ENCODE measurements around the gene IMPDH2. TPM values are rescaled to one million over a fixed set of nuclear protein-coding genes. Genes with fewer than 3 reads are reported as not detected.
"Not testable (repeated sequence)": the region's sequence is repeated elsewhere in the genome, so short reads cannot be mapped to it uniquely, and the experiment has no call there.

The IMPDH2 gene
- polyA plus RNA-seq, 3 donors from 2014 or later, result 44.8 to 52.6 (median 52.0) TPM

DNA sequence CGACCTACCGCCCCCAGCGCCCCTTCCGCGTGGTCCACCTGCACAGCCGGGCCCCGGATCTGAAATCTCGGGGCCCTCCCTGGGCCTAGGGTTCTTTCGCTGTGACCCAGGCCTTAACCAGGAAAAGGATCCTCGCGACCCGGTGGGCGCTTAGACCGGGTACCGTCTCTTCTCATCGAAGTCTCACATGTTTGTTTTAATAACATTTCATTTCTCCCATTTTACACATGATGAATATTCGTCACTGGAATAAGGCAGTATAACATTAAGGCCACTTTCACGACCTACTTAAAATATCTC lies 10.5 kb downstream of the IMPDH2 start:
- no peaks in the 10 kb centered on the region for H3K9me3 Mint-ChIP-seq
- peaks cover 6 to 13% (median 6%) of the 10 kb centered on the region in 3 donors for H3K27me3 Mint-ChIP-seq (ENCODE audit: low read depth in 3 of 3)
- peaks cover 39 to 43% of the 10 kb centered on the region in 2 donors for H3K4me1 Mint-ChIP-seq
- H3K27ac Mint-ChIP-seq, result peak overlapping the region; percentile 79 to 93 (median 91)
- DNase-seq, result no peak
- H3K36me3 Mint-ChIP-seq, result peaks cover 0 to 5% (median 3%) of the 10 kb centered on the region in 3 donors
- H3K4me3 Mint-ChIP-seq, result peak overlapping the region; percentile 89 to 97 (median 91)

DNA sequence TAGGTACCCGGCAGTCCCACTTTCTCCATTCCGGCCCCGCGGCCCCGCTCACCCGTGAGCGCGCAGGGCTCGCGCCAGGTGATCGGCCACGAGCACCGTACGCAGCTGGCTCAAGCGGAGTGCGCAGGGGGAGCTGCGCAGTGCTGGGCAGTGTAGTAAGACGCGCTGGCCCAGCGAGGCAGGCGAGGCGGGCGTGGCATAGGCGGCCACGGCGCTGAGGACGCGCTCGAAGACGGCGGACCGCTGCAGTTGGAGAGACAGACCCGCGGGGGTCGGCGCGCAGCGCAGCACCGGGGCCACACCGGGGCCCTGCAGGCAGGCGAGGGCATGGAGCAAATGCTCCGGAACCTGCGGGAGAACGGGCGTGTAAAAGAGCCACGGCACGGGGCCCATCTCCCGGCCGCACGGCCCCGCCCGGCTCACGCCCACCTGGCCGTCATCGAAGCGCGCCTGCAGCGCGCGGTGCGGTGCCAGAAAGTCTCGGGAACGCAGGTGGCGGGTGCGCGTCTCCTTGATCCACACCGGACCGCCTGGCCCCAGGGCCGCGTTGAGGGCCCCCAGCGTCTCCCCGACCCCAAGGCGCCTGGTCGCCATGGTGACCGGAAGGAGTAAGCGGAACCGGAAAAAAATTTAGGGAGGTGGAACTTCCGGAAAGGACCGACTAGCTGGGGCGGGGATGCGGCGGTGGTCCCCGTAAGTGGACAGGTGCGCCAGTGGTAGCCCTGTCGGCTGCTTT lies 11.1 kb downstream of the IMPDH2 start, which contains the start of gene DALRD3:
TSS of gene DALRD3 (minus strand) at position 610 of the 736 bp plus-strand sequence. CDS start at position 594, 16 bp downstream.
- peaks cover 36 to 40% of the 10 kb centered on the region in 2 donors for H3K4me1 Mint-ChIP-seq
- DNase-seq, result peak; percentile 70 to 71 (median 70)
- H3K9me3 Mint-ChIP-seq, result no peaks in the 10 kb centered on the region

DNA sequence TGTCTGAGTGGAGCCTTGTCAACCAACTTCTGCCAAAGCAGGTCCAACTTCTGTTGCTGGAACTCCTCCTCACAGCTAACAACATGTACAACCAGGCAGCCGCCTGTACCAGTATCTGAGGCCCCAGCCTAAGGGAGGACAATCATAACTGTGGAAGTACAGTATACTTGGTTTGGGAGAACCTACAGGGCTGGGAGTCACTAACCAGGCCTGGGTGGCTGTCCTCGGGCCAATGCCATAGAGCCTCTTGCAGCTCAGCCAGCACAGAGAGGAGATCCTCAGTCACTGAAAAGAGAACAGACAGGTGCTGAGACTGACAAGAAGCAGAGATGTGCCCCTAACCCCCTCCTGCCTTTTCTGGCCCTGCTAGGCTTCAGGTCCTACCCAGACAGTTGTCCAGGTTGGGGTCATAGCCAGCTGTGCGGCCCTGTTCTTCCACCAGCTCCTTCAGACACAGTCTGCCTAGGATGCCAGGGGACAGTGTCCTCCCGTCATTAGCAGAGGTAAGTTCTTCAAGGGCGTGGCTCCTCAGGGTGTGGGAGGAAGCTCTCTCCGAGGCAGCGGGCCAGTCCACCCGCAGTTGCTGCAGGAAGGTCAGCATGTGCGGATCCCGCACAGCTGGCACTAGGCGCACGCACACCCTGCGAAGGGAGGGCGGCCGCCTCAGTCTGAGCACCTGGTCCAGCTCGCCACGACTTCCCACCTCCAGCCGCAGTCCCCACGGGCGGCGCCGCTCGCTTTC lies 11.8 kb downstream of the IMPDH2 start:
- no peak for DNase-seq
- Mint-ChIP-seq H3K9me3 (no peaks in the 10 kb centered on the region), H3K27ac (peak overlapping the region in 5 of 6 donors; percentile 40 to 71 (median 58)), H3K27me3 (ENCODE audit: low read depth in 3 of 3) (peaks cover 4 to 11% (median 6%) of the 10 kb centered on the region in 3 donors), H3K4me1 (peaks cover 32 to 33% of the 10 kb centered on the region in 2 donors), H3K36me3 (peaks cover 0 to 5% (median 3%) of the 10 kb centered on the region in 3 donors), H3K4me3 (peak overlapping the region; percentile 74 to 97 (median 89))

More for the DNA sequence above, 11.1 kb downstream of the IMPDH2 start, which contains the start of gene DALRD3:
- Mint-ChIP-seq H3K4me3 (peak within 1 kb of the TSS; percentile 89 to 97 (median 91)), H3K27ac (peak within 1 kb of the TSS; percentile 79 to 93 (median 91)), H3K36me3 (peaks cover 0 to 5% (median 3%) of the 10 kb centered on the region in 3 donors), H3K27me3 (ENCODE audit: low read depth in 3 of 3) (peaks cover 5 to 13% (median 6%) of the 10 kb centered on the region in 3 donors)

DNA sequence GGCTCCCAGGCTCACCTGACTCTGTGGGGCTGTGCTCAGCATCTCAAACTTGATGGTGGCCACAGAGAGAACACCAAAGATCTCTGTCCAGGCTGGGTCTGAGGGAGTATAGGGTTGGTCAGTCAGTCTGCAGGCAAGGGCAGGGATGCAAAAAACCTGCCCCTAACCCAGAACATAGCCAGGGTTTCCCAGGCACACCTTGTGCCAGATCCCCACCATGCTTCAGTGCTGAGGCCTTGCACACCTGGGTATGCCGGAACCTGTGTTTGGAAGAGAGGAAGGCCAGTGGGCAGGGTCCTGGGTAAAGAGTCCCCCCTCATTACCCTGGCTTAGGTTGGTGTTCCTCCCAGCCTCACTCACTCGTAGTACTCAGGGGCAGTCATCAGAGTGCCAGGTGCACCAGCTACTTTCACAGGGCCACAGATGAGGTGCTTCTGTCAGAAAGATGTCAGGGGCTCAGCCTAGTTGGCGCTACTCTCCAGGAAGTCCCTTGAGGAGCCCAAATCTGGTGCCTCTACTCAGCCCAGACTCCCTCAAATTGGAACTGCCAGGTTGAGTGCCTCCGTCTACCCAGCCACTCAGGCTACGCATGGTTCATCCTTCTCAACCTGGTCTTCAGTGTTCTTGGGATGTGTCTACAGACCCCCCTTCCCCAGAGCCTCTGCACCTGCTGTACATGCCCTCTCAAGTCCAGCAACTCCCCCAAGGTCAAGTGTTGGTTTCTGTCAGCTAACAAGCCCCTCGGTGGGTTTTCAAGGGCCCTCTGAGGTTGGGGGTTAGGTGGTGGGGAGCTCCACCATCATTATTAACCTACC lies 12.6 kb downstream of the IMPDH2 start:
- H3K4me3 Mint-ChIP-seq, result peak overlapping the region in 4 of 5 donors; percentile 74 to 97 (median 84)
- H3K4me1 Mint-ChIP-seq, result peaks cover 37 to 38% of the 10 kb centered on the region in 2 donors
- no peaks in the 10 kb centered on the region for H3K9me3 Mint-ChIP-seq
- no peak for DNase-seq
- peaks cover 0 to 5% (median 3%) of the 10 kb centered on the region in 3 donors for H3K36me3 Mint-ChIP-seq
- peaks cover 4 to 9% (median 7%) of the 10 kb centered on the region in 3 donors for H3K27me3 Mint-ChIP-seq (ENCODE audit: low read depth in 3 of 3)
- peak overlapping the region in 2 of 6 donors; percentile 7 to 43 for H3K27ac Mint-ChIP-seq

DNA sequence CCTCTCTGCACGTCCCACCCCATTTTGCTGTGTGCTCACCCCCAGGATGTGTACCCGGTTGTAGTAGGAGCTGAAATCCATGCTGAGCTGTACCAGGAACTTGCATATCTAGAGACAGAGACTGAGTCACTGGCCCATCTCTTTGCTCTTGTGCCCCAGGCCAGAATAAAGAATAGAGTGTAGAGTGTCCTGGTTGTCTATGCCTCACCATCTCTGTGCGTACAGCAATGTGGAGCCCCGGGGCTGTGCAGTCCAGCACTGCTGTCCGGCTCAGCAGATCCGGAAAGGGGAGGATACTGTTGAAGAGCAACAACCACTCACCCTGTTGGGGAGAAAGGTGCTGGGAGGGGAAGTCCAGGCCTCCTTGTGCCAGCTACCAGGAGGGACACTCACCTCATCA lies 13.4 kb downstream of the IMPDH2 start:
- peaks cover 0 to 5% (median 4%) of the 10 kb centered on the region in 3 donors for H3K27me3 Mint-ChIP-seq (ENCODE audit: low read depth in 3 of 3)
- H3K27ac Mint-ChIP-seq, result no peak overlapping the region
- H3K4me1 Mint-ChIP-seq, result peaks cover 32 to 33% of the 10 kb centered on the region in 2 donors
- DNase-seq, result no peak
- peak overlapping the region in 4 of 5 donors; percentile 29 to 97 (median 47) for H3K4me3 Mint-ChIP-seq
- H3K36me3 Mint-ChIP-seq, result peaks cover 0 to 5% (median 3%) of the 10 kb centered on the region in 3 donors
- no peaks in the 10 kb centered on the region for H3K9me3 Mint-ChIP-seq

DNA sequence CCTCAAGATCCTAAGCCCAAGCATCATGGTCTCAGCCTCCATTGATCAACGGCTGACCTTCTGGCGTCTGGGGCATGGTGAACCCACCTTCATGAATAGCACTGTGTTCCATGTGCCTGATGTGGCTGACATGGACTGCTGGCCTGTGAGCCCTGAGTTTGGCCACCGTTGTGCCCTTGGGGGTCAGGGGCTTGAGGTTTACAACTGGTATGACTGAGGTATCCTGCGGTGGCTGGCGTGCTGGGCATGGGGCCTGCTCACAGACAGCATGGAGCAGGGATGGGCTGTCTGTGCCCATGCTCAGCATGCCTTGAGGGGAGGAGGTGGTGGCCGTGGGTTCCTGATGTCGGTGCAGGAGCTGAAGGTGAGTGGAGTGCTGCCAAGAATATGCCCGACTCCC lies 14.1 kb downstream of the IMPDH2 start:
- no peak for DNase-seq
- Mint-ChIP-seq H3K36me3 (peaks cover 0 to 5% (median 3%) of the 10 kb centered on the region in 3 donors), H3K27ac (peak overlapping the region in 1 of 6 donors; percentile 6), H3K4me1 (peaks cover 27 to 28% of the 10 kb centered on the region in 2 donors), H3K9me3 (no peaks in the 10 kb centered on the region), H3K4me3 (peak overlapping the region in 1 of 5 donors; percentile 6), H3K27me3 (ENCODE audit: low read depth in 3 of 3) (peaks cover 0 to 5% (median under 1%) of the 10 kb centered on the region in 3 donors)

DNA sequence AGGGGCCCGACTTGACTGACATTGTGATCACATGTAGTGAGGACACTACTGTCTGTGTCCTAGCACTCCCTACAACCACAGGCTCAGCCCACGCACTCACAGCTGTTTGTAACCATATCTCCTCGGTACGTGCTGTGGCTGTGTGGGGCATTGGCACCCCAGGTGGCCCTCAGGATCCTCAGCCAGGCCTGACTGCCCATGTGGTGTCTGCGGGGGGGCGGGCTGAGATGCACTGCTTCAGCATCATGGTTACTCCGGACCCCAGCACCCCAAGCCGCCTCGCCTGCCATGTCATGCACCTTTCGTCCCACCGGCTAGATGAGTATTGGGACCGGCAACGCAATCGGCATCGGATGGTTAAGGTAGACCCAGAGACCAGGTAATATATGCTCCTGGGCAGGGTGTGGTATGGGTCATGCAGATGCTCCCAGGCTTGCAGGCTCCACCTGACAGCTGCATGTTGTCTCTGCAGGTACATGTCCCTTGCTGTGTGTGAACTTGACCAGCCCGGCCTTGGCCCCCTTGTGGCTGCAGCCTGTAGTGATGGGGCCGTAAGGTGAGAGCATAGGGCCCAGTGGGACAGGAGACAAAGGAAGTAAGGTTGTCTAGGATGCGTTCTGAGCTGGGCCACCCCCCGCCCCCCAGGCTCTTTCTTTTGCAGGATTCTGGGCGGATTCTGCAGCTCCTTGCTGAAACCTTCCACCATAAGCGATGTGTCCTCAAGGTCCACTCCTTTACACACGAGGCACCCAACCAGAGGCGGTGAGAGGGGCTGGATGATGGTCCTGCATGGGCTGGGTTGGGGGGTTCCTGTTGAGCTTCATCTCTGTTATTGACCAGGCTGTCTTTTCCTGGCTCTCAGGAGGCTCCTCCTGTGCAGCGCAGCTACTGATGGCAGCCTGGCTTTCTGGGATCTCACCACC lies 15.2 kb downstream of the IMPDH2 start:
- H3K27me3 Mint-ChIP-seq (ENCODE audit: low read depth in 3 of 3), result peaks cover 0 to 5% (median 0%) of the 10 kb centered on the region in 3 donors
- DNase-seq, result peak in 2 of 3 donors; percentile 32 to 38
- H3K27ac Mint-ChIP-seq, result no peak overlapping the region
- peaks cover 23 to 27% of the 10 kb centered on the region in 2 donors for H3K4me1 Mint-ChIP-seq
- peaks cover 0 to 5% (median 3%) of the 10 kb centered on the region in 3 donors for H3K36me3 Mint-ChIP-seq
- H3K9me3 Mint-ChIP-seq, result no peaks in the 10 kb centered on the region
- H3K4me3 Mint-ChIP-seq, result no peak overlapping the region

DNA sequence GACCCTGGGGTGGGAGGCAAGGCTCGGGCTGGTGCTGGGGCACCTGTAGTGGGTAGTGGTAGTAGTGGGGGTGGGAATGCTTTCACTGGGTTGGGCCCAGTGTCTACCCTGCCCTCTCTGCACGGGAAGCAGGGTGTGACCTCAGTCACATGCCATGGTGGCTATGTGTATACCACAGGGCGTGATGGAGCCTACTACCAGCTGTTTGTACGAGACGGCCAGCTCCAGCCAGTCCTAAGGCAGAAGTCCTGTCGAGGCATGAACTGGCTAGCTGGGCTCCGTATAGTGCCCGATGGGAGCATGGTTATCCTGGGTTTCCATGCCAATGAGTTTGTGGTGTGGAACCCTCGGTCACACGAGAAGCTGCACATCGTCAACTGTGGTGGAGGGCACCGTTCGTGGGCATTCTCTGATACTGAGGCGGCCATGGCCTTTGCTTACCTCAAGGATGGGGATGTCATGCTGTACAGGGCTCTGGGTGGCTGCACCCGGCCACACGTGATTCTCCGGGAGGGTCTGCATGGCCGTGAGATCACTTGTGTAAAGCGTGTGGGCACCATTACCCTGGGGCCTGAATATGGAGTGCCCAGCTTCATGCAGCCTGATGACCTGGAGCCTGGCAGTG lies 16.0 kb downstream of the IMPDH2 start:
- Mint-ChIP-seq H3K4me3 (no peak overlapping the region), H3K36me3 (peaks cover 0 to 5% (median 3%) of the 10 kb centered on the region in 3 donors), H3K4me1 (peaks cover 23 to 28% of the 10 kb centered on the region in 2 donors), H3K27me3 (ENCODE audit: low read depth in 3 of 3) (peaks cover 0 to 5% (median 2%) of the 10 kb centered on the region in 3 donors), H3K27ac (no peak overlapping the region), H3K9me3 (no peaks in the 10 kb centered on the region)
- DNase-seq, result no peak

DNA sequence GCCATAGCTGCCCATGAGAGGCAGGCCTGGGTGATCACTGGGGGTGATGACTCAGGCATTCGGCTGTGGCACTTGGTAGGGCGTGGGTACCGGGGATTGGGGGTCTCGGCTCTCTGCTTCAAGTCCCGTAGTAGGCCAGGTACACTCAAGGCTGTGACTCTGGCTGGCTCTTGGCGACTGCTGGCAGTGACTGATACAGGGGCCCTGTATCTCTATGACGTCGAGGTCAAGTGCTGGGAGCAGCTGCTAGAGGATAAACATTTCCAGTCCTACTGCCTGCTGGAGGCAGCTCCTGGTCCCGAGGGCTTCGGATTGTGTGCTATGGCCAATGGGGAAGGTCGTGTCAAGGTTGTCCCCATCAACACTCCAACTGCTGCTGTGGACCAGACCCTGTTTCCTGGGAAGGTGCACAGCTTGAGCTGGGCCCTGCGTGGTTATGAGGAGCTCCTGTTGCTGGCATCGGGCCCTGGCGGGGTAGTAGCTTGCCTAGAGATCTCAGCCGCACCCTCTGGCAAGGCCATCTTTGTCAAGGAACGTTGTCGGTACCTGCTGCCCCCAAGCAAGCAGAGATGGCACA lies 16.7 kb downstream of the IMPDH2 start:
- Mint-ChIP-seq H3K27me3 (ENCODE audit: low read depth in 3 of 3) (peaks cover 0 to 5% (median 2%) of the 10 kb centered on the region in 3 donors), H3K36me3 (peaks cover 0 to 5% (median 3%) of the 10 kb centered on the region in 3 donors), H3K4me3 (no peak overlapping the region), H3K9me3 (no peaks in the 10 kb centered on the region), H3K27ac (no peak overlapping the region), H3K4me1 (peaks cover 24 to 33% of the 10 kb centered on the region in 2 donors)
- no peak for DNase-seq

DNA sequence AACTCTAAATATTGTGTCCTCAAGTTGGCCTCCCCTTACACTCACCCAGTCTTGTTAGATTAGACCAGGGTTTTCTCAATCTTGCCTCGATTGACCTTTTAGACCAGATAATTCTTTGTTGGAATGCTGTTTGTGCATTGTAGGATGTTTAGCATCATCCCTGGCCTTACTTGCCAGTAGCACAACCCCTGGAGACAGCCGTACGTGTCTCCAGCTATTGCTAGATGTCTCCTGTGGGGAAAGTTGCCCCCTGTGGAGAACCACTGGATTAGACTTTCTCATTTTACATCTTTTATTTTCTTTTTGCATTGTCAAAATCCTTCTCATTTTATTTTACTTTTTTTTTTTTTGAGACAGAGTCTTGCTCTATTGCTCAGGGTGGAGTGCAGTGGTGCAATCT lies 19.8 kb downstream of the IMPDH2 start:
- Mint-ChIP-seq H3K27ac (peak overlapping the region in 4 of 6 donors; percentile 56 to 73 (median 65)), H3K27me3 (ENCODE audit: low read depth in 3 of 3) (peaks cover 0 to 10% (median 5%) of the 10 kb centered on the region in 3 donors), H3K4me1 (peaks cover 31 to 41% of the 10 kb centered on the region in 2 donors), H3K9me3 (no peaks in the 10 kb centered on the region), H3K36me3 (no peaks in the 10 kb centered on the region), H3K4me3 (peak overlapping the region in 3 of 5 donors; percentile 23 to 99 (median 59))
- no peak for DNase-seq

DNA sequence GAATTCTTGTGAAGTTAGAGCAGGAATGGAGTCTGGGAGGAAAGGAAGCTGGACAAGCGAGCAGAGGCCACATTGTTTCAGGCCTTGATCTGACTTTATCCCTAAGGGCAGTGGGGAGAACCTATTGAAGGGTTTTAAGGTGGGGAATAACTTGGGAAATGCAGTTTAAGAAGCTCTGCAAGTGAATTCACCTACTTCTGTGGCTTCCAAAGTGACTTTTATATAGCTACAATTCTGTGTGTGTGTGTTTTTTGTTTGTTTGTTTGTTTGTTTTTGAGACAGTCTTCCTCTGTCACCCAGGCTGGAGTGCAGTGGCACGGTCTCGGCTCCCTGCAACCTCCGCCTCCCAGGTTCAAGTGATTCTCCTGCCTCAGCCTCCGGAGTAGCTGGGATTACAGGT lies 20.6 kb downstream of the IMPDH2 start:
- peak overlapping the region; percentile 97 to 100 (median 99) for H3K4me3 Mint-ChIP-seq
- not testable (repeated sequence) for H3K36me3 Mint-ChIP-seq; DNase-seq; H3K27me3 Mint-ChIP-seq (ENCODE audit: low read depth in 3 of 3); H3K9me3 Mint-ChIP-seq
- H3K4me1 Mint-ChIP-seq, result peaks cover 28 to 41% of the 10 kb centered on the region in 2 donors
- peak overlapping the region; percentile 87 to 99 (median 96) for H3K27ac Mint-ChIP-seq
